ENCODE results near the gene KRT75.

KRT75 gene

DNA sequence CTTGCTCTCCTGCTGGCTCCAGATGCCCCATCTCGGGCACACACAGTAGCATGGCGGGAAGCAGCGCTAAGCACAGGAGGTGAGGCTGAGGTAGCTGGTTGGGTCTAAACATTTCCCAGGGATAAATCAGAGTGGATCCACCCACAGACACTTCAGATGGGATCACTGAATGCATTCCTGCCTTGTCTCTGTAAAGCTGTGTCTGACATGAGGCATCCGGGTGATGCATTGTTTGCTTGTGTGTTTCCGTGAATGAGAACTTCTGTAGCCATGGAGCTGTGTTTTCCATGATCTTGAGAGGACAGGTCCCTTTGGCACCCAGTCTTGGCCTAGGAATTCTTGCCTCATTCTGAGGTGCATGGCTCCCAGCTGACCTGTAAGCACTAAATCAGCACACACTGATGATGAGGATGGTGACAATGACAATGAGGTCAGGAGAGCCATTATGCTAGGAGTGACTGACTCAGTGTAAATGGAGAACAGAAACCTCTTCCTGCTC, 6.7 kb upstream of the KRT75 start:
- H3K27ac ChIP-seq (ENCODE audit: low read length) = no peak overlapping the region

DNA sequence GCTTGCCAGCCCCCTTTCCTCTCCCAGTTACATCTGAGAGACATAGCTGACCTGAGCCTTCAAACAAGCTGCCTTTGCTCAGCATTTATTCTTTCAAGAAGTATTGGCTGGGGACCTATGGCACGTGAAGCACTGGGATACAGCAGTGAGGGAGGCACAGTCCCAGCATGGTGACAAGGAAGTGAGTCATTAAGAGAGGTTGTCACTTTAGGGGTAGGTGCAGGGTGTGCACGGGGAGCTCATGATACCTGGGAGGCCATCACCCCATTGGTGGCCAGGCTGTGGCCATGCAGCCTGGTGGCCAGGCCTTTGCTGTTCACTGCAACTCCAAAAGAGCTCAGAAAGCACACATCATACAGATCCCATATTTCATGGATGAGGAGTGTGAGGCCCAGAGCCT, 5.7 kb upstream of the KRT75 start:
- Histone ChIP-seq H3K79me2 (ENCODE audit: insufficient read depth, low read length) (no peaks in the 10 kb centered on the region), H3K27ac (ENCODE audit: low read length) (no peak overlapping the region), H3K9me3 (ENCODE audit: insufficient read depth, low read length, severe bottlenecking) (no peaks in the 10 kb centered on the region), H2AFZ (ENCODE audit: low read depth, low read length) (no peak overlapping the region), H4K20me1 (ENCODE audit: insufficient read depth, low read length) (no peaks in the 10 kb centered on the region), H3K4me3 (ENCODE audit: low read depth in 1 of 2, low read length in 2 of 2) (no peak overlapping the region), H3K9ac (ENCODE audit: low read depth, low read length) (no peak overlapping the region), H3K4me1 (ENCODE audit: insufficient read depth, low read length) (no peaks in the 10 kb centered on the region), H3K27me3 (ENCODE audit: insufficient read depth, low read length, poor library complexity) (peaks cover 12% of the 10 kb centered on the region), H3K36me3 (ENCODE audit: insufficient read depth, low read length) (no peaks in the 10 kb centered on the region), H3K4me2 (ENCODE audit: insufficient read depth, low read length) (no peak overlapping the region)
- TF ChIP-seq, protein P1, sequence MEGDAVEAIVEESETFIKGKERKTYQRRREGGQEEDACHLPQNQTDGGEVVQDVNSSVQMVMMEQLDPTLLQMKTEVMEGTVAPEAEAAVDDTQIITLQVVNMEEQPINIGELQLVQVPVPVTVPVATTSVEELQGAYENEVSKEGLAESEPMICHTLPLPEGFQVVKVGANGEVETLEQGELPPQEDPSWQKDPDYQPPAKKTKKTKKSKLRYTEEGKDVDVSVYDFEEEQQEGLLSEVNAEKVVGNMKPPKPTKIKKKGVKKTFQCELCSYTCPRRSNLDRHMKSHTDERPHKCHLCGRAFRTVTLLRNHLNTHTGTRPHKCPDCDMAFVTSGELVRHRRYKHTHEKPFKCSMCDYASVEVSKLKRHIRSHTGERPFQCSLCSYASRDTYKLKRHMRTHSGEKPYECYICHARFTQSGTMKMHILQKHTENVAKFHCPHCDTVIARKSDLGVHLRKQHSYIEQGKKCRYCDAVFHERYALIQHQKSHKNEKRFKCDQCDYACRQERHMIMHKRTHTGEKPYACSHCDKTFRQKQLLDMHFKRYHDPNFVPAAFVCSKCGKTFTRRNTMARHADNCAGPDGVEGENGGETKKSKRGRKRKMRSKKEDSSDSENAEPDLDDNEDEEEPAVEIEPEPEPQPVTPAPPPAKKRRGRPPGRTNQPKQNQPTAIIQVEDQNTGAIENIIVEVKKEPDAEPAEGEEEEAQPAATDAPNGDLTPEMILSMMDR (IDR thresholded peaks at IDR 0.05; ENCODE audit: borderline replicate concordance, extremely low read depth, low read length, poor library complexity, severe bottlenecking) = no peak
- no peak for TF ChIP-seq EZH2 (IDR thresholded peaks at IDR 0.05; ENCODE audit: borderline replicate concordance, low read depth, low read length, severe bottlenecking)
- DNase-seq (no peak), ATAC-seq (ENCODE audit: insufficient read depth, low read depth) (no peak)

More for the DNA sequence above, 6.7 kb upstream of the KRT75 start:
- H3K9me3 ChIP-seq (ENCODE audit: insufficient read depth, low read length, severe bottlenecking) = no peaks in the 10 kb centered on the region
- no peaks in the 10 kb centered on the region for H4K20me1 ChIP-seq (ENCODE audit: insufficient read depth, low read length)
- H3K9ac ChIP-seq (ENCODE audit: low read depth, low read length) = no peak overlapping the region
- DNase-seq (no peak), ATAC-seq (ENCODE audit: insufficient read depth, low read depth) (no peak)
- no peak overlapping the region for H2AFZ ChIP-seq (ENCODE audit: low read depth, low read length)
- H3K79me2 ChIP-seq (ENCODE audit: insufficient read depth, low read length) = no peaks in the 10 kb centered on the region
- no peak for TF ChIP-seq EZH2 (IDR thresholded peaks at IDR 0.05; ENCODE audit: borderline replicate concordance, low read depth, low read length, severe bottlenecking)
- TF ChIP-seq, protein P1 (IDR thresholded peaks at IDR 0.05; ENCODE audit: borderline replicate concordance, extremely low read depth, low read length, poor library complexity, severe bottlenecking) = no peak
- no peak overlapping the region for H3K4me2 ChIP-seq (ENCODE audit: insufficient read depth, low read length)
- peaks cover 12% of the 10 kb centered on the region for H3K27me3 ChIP-seq (ENCODE audit: insufficient read depth, low read length, poor library complexity)
- no peaks in the 10 kb centered on the region for H3K36me3 ChIP-seq (ENCODE audit: insufficient read depth, low read length)
- no peak overlapping the region for H3K4me3 ChIP-seq (ENCODE audit: low read depth in 1 of 2, low read length in 2 of 2)
- no peaks in the 10 kb centered on the region for H3K4me1 ChIP-seq (ENCODE audit: insufficient read depth, low read length)

DNA sequence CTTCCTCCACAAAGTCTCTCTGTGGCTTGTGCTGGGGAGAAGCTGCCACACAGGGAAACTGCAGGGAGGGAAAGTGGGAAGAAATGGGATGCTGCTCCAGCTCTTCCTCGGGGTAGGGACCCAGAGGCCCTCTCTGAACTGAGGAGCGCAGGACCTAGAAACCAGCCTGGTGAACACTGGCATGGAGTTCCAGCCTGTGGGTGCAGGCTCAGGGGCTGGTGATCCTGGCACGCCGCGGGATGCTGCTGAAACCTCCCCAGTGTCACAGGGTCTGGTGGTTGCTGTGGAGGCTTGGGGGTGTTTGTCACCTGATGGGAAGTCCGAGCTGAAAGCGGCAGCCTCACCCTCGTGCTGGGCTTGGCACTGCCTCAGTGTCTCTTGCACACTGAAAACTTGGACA, 5.2 kb upstream of the KRT75 start:
- Histone ChIP-seq H4K20me1 (ENCODE audit: insufficient read depth, low read length) (no peaks in the 10 kb centered on the region), H3K36me3 (ENCODE audit: insufficient read depth, low read length) (no peaks in the 10 kb centered on the region), H3K27me3 (ENCODE audit: insufficient read depth, low read length, poor library complexity) (peaks cover 12% of the 10 kb centered on the region), H3K9ac (ENCODE audit: low read depth, low read length) (no peak overlapping the region), H3K9me3 (ENCODE audit: insufficient read depth, low read length, severe bottlenecking) (no peaks in the 10 kb centered on the region), H2AFZ (ENCODE audit: low read depth, low read length) (no peak overlapping the region), H3K4me2 (ENCODE audit: insufficient read depth, low read length) (no peak overlapping the region), H3K79me2 (ENCODE audit: insufficient read depth, low read length) (no peaks in the 10 kb centered on the region), H3K4me1 (ENCODE audit: insufficient read depth, low read length) (no peaks in the 10 kb centered on the region), H3K4me3 (ENCODE audit: low read depth in 1 of 2, low read length in 2 of 2) (no peak overlapping the region), H3K27ac (ENCODE audit: low read length) (no peak overlapping the region)
- DNase-seq (no peak), ATAC-seq (ENCODE audit: insufficient read depth, low read depth) (no peak)
- TF ChIP-seq EZH2 (IDR thresholded peaks at IDR 0.05; ENCODE audit: borderline replicate concordance, low read depth, low read length, severe bottlenecking) = no peak
- TF ChIP-seq, protein P1 (IDR thresholded peaks at IDR 0.05; ENCODE audit: borderline replicate concordance, extremely low read depth, low read length, poor library complexity, severe bottlenecking) = no peak
